ENCODE results near the gene ADD3.

ADD3 gene

GRCh38 chr10:110034596-110034995 is 26.8 kb downstream of the ADD3 start:
- H3K4me3 ChIP-seq (ENCODE audit: control insufficient read depth, low read depth, low read length) = no peak overlapping the region
- TF ChIP-seq CTCF (conservative IDR thresholded peaks at IDR 0.05; ENCODE audit: control insufficient read depth, insufficient read depth, low read depth, low read length) = no peak
- no peak for DNase-seq (ENCODE audit: low read depth)

GRCh38 chr10:110035070-110035921 is 27.5 kb downstream of the ADD3 start:
- H3K4me3 ChIP-seq (ENCODE audit: control insufficient read depth, low read depth, low read length) = no peak overlapping the region
- no peak for DNase-seq (ENCODE audit: low read depth)
- peak; percentile 5 for TF ChIP-seq CTCF (conservative IDR thresholded peaks at IDR 0.05; ENCODE audit: control insufficient read depth, insufficient read depth, low read depth, low read length)

GRCh38 chr10:110036640-110037039 is 28.9 kb downstream of the ADD3 start:
- no peak for DNase-seq (ENCODE audit: low read depth)
- H3K4me3 ChIP-seq (ENCODE audit: control insufficient read depth, low read depth, low read length) = no peak overlapping the region
- TF ChIP-seq CTCF (conservative IDR thresholded peaks at IDR 0.05; ENCODE audit: control insufficient read depth, insufficient read depth, low read depth, low read length) = no peak

GRCh38 chr10:110039254-110039653 is 31.5 kb downstream of the ADD3 start:
- DNase-seq (ENCODE audit: low read depth) = no peak
- no peak for TF ChIP-seq CTCF (conservative IDR thresholded peaks at IDR 0.05; ENCODE audit: control insufficient read depth, insufficient read depth, low read depth, low read length)
- H3K4me3 ChIP-seq (ENCODE audit: control insufficient read depth, low read depth, low read length) = no peak overlapping the region

- DNase-seq (ENCODE audit: low read depth) = no peak
- no peak overlapping the region for H3K4me3 ChIP-seq (ENCODE audit: control insufficient read depth, low read depth, low read length)
- no peak for TF ChIP-seq CTCF (conservative IDR thresholded peaks at IDR 0.05; ENCODE audit: control insufficient read depth, insufficient read depth, low read depth, low read length)
Observed at GRCh38 chr10:110040108-110040507, 32.3 kb downstream of the ADD3 start.

GRCh38 chr10:110040767-110041478 is 33.1 kb downstream of the ADD3 start:
- no peak overlapping the region for H3K4me3 ChIP-seq (ENCODE audit: control insufficient read depth, low read depth, low read length)
- no peak for TF ChIP-seq CTCF (conservative IDR thresholded peaks at IDR 0.05; ENCODE audit: control insufficient read depth, insufficient read depth, low read depth, low read length)

More at GRCh38 chr10:110040767-110041478, 33.1 kb downstream of the ADD3 start:
- DNase-seq (ENCODE audit: low read depth) = no peak

Measured in fibroblast of mammary gland (primary cell).